Left ventricle myocardium superior (tissue), 1 donor: ENCODE data around the gene BCAP31. TPM values are rescaled to one million over a fixed set of nuclear protein-coding genes. Genes with fewer than 3 reads are reported as not detected.
"Not testable (repeated sequence)": the region's sequence is repeated elsewhere in the genome, so short reads cannot be mapped to it uniquely, and the experiment has no call there.

Experiments used
- ATAC-seq: fragments of 200-7000 bp; cut with Tn5 transposase; one replicate; pipeline ENCODE4 v1.9.1; 2020; ENCODE audit warnings: mild to moderate bottlenecking, moderate library complexity
- DNase-seq: peaks from one replicate; pipeline ENCODE4 v3.0.0-alpha.2; 2020
- intact Hi-C: fragments of 100-400 bp; cut with micrococcal nuclease; formaldehyde crosslinking; loops from one replicate; pipeline ENCODE4 v1.11.0; 2022
- total RNA-seq: library from RNA; stranded (reverse); fragmentation: NEBNext Ultra II Directional; extraction: Animal tissue kit (Norgen Biotek cat#: 25700); gene quantifications from one replicate; pipeline ENCODE4 v1.2.1, GENCODE V29; 2021
- donor health status: DM: no; HTN: yes; CAD: no; lungs with severe emphysema.

The BCAP31 gene
- total RNA-seq, 1 donor from 2014 or later = 91.6 TPM

DNA sequence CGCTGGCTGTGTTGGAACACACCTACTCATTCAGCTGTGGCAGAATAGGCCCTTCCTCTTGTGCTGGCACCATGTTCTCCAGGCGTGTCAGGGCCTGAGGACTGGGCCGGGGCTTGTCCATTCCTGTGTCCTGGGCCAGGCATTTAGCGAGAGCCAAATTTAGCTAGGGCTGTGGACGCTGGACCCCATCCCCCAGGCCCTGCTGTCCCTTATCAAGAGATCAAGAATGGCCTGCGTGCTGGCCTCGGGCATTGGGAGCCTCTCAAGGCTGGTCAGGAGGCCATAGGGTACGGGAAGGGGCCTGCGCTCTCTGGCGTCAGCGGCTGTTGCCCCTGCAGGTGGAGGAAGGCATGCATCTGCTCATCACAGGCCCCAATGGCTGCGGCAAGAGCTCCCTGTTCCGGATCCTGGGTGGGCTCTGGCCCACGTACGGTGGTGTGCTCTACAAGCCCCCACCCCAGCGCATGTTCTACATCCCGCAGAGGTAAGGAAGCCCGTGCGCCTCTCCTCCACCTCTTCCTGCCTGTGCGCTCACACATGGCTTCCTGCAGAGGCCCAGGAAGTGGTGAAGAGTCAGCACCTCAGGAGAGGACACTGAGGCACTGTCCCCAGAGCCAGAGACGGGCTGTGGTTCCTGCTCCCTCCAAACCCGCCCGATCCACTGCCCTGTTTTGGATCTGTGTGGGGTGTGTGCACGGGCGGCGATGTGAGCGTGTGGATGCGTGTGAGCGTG is 15.7 kb upstream of the BCAP31 start:
- no peak for DNase-seq
- no peak for ATAC-seq
- intact Hi-C loops = no loop called here

DNA sequence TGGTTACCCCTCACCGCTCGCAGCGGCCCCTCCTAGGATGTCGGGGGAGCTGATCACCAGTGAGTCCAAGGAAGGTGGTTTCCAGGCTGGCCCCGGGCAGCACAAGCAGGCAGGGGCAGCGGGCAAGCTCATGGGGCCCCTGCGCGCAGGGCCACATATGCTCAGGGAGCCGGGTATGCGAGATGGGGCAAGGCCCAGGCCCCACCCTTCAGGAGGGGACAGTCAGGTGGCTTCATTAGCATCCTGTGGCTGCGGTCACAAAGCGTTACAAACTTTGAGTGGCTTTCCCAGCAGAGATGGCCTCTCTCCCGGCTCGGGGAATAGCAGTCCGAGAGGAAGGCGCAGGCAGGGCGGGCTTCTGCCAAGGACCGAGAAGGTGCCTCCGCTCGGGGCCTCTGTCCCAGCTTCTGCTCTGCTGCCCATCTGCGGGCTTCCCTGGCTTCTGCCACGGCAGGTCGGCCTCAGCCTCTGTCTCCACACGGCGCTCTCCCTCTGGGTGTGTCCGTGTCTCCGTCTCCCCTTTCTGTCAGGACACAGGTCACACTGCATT is 13.9 kb upstream of the BCAP31 start:
- DNase-seq = no peak
- no peak for ATAC-seq
- intact Hi-C loops = no loop called here

DNA sequence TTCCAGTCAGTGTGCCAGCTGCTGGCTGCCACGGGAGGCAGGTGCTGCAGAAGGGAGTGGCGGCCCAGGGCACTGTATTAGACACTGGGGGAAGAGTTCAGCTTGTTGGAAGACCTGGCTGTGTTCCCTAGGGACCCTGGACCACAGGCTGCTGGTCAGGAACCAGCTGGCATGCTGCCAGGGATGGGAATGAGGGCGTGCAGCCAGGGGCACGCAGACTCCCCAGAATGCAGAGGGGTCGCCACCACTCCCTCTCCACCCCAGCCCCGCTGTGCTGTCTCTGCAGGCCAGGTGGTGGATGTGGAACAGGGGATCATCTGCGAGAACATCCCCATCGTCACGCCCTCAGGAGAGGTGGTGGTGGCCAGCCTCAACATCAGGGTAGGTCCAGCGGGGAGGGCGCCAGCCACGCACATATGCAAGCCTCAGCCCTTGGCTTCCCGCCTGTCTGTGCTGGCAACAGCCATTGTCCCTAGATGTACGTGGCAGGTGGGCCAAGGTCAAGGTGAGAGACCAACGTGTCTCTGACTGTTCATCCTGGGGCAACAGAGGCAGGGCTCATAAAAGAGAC is 12.8 kb upstream of the BCAP31 start:
- no peak for ATAC-seq
- intact Hi-C loops = no loop called here
- DNase-seq = no peak

DNA sequence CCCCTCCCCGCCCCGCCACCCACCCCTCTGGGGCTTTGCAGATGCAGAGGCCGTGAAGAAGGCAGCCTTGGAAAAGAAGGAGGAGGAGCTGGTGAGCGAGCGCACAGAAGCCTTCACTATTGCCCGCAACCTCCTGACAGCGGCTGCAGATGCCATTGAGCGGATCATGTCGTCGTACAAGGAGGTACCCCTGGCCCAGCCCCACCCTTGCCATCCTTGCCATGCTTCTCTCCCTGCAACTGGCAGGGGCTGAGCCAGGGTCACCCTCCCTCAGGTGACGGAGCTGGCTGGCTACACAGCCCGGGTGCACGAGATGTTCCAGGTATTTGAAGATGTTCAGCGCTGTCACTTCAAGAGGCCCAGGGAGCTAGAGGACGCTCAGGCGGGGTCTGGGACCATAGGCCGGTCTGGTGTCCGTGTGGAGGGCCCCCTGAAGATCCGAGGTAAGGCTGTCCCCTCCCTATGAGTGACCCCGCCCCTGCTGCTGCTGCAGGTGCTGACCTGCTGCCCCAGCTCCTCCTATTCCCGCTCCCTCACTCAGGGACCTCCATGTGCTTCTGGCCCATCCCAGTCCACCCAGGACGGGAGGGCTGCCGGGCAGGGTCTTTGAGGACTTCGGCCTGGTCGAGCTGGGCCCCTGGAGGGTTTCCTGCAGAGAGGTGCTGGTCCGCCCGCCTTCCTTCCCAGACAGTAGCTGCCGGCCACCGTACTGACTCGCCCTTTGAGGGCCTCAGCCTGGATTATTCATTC is 12.1 kb upstream of the BCAP31 start:
- intact Hi-C loops = no loop called here
- ATAC-seq (no peak), DNase-seq (no peak)

DNA sequence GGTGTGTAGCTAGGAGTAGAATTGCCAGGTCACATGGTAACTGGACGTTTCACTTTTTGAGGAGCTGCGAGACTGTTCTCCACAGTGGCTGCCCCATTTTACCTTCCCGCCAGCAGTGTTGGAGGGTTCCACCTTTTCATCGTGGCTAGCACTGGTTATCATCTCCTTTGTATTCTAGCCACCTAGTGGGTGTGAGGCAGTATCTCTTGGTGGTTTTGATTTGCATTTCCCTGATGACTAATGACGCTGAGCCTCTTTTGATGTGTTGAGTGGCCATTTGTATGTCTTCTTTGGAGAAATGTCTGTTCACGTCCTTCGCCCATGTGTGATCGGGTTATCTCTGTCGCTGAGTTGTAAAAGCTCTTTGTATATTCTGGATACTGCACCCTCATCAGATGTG is 11.1 kb upstream of the BCAP31 start:
- DNase-seq (no peak), ATAC-seq (no peak)
- intact Hi-C loops = no loop called here

DNA sequence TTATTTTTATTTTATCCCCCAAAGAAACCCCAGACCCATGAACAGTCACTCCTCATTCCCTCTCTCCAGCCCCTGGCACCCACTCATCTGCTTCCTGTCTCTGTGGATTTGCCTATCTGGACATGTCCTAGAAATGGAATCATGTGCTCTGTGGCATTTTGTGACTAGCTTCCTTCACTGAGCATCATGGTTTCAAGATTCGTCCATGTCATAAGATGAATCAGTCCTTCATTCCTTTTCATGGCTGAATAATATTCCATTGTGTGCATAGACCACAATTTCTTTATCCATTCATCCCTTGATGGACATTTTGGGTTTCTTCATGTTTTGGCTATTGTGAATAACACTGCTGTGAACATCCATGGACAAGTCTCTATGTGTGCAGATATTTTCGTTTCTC is 10.7 kb upstream of the BCAP31 start:
- no peak for ATAC-seq
- DNase-seq = no peak
- intact Hi-C loops = no loop called here

DNA sequence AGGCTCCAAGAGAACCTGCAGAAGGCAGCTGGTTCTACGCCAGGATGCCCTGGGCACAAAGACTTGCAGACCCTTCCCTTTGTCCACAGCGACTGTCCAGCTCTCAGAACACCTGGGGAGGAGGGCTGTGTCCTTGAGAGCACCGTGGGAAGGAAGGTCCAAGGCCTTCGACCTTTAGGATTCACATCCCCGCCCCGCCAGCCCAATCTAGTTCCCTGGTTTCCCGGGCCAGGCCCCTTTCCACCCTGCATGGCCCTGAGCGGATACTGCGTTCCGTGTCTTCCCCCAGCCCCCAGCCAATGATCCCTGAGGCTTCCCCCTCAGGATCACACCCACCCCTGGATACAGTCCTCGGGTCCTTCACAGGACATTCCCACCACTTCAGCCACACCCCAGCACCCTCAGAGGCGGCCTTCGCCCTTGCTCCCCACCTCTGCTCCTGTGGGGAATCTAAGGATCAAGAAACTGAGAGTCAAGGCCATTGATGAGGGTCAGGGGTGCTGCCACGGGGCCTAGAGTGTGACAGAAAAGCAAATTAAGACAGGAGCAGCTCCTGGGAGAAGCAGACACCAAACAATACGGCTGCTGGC is 9.6 kb upstream of the BCAP31 start:
- intact Hi-C loops = no loop called here
- no peak for ATAC-seq
- no peak for DNase-seq

DNA sequence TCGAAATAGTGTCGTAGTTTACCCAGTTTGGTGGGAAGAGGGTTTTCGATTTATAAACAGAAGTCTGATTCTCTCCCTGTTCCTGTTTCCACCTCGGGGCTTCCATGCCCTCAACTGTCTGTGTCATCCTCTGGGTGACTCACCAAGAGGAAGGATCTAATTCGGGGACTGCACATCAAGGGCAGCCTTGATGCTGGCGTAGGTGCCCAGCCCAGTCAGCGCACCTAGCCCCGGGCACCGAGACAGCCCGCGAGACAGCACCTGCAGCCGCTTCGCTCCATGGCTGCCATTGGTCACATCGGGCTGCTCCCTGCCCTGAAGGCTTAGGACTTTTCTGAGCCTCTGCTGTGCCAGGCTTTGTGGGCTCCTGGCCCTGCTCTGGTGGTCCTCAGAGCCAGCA is 8.2 kb upstream of the BCAP31 start:
- DNase-seq = no peak
- ATAC-seq = no peak
- intact Hi-C loops = no loop called here

DNA sequence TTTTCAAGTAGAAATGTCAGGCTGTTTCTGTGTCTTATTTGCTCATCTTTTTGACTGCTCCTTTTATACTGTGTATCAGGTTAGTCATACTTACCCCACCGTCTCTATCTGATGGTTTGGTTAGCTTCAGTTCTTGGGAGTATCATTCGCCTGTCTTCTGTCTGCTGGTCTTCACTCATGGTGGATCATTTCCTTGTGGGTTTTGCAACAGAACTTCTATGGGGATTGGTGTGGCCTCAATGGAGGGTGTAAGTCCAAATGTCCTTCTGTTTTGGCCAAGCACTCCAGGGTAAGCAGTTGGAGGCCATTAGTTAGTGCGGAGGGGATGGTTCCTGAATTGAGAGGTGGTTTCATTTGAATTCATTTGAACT is 7.6 kb upstream of the BCAP31 start:
- ATAC-seq = no peak
- no peak for DNase-seq
- intact Hi-C loops = no loop called here

DNA sequence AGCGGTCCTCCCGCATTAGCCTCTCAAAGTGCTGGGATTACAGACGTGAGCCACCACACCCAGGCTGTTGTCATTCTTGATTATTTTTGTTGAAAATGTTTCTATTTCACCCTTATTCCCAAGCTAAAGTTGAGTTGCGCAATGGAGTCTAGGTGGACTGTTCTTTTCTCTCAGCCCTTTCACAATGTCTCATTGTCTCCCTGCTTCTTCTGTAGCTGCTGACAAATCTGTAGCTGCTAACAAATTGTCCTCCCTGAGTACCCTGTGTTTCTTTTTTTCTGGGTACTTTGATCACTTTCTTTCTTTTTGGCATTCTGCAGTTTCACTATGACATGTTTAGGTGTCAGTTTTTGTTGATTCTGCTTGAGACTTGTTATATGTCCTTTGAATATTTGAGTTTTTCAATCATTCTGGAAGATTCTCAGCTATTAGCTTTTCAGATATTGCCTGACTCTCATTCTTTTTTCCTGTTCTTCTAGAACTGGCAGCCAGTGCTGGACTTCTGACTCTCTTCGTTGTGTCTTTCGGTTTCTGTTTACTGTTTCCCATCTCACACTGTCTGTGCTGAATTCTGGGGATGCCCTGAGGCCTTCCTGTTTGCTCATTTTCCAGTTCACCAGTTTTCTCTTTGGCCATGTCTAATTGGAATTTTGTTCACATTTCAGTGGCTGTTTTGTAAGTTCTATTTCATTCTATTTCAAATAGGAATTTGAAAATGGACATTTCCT is 7.1 kb upstream of the BCAP31 start:
- no peak for DNase-seq
- intact Hi-C loops = no loop called here
- no peak for ATAC-seq

DNA sequence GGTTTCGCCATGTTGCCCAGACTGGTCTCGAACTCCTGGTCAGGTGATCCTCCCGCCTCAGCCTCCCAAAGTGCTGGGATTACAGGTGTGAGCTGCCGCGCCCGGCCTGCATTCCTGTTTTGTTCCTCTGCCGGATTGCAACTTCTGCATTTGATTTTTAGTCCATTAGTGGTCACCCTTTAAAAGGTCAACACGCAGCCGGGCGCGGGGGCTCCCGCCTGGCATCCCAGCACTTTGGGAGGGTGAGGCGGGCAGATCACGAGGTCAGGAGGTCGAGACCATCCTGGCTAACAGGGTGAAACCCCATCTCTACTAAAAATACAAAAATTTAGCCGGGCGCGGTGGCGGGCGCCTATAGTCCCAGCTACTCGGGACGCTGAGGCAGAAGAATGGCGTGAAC is 5.9 kb upstream of the BCAP31 start:
- not testable (repeated sequence) for ATAC-seq

DNA sequence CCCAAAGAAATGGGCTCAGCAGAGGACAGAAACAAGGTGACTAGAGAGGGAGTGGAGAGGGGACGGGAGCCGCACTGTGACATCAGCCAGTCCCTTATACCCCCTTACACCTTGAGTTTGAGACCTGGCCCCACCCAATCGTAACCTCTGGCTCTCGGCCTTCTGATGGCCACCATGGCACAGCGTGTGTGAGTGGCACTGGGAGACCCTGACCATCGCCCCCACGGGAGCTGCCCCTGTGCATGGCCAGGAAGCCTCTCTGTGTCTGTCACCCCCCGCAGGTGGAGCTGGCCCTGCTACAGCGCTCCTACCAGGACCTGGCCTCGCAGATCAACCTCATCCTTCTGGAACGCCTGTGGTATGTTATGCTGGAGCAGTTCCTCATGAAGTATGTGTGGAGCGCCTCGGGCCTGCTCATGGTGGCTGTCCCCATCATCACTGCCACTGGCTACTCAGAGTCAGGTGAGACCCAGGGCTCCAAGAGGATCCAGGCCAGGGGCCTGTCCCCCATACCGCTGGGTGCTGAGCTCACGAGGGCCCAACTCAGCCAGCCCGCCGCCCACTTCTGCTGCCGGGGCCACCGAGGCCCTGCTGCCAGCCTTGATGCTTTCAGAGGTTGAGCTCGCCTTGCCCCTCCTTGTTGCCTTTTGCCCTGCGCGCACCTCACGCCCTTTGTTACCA is 4.9 kb upstream of the BCAP31 start:
- intact Hi-C loops = no loop called here
- DNase-seq = no peak
- ATAC-seq = no peak

More for the DNA sequence above, 5.9 kb upstream of the BCAP31 start:
- DNase-seq, intact Hi-C loops: not testable (repeated sequence)

DNA sequence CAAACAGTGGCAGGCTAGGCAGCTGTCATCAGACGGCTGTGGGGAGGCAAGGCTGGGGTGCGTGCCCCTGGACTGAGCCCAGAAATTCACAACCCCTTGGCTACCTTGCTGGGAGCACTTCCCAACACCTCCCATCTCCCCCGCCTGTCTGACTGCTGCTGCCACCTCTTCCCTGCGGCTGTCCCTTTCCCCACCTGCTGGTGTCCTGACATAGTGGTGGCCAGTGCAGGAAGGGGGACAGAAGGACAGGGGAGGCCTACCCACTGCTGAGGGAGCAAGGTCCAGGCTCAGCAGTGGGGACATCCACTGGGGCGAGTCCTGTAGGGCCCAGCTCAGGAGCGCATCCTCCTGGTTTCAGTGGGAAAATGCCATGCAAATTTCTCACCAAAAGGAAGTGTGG is 3.9 kb upstream of the BCAP31 start:
- no peak for DNase-seq
- intact Hi-C loops = no loop called here
- ATAC-seq = no peak

DNA sequence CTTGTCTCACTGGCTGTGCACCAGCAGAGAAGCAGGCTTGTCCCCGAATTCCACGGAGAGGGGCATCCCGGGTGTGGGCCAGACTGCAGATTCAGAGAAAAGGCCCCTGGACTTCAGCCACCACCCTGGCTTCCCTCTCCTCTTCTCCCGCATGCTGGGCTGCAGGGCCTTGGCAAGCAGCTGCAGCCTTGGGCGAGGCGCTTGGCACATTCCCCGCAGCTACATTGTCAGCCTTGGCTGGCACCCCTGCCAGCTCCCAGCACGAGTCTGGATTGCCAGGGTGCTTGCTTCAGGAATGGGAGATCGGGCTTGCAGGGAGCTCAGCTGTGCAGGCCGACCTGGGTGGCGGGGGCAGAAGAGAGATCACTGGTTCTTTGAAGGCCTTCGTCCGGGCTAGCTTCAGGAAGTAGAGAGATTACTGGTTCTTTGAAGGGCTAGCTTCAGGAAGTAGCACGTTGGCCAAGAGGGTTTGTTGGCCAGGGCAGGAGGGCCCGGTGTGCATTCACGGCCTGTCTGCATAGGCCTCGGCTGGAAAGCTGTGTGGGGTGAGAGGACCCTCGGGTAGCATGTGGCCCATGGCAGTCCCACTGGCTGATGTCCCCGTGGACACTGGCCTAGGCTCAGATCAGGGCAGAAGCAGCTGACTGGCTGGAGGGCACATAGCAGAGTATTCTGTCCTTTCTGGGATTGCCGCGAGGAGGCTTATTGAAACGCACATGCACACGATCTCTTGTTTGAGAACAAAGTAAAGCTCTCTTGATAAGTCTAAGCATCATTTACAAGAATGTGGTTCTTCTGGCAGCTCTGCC is 3.1 kb upstream of the BCAP31 start:
- DNase-seq = peak; percentile 80
- intact Hi-C loops = no loop called here
- peak; percentile 29 for ATAC-seq

DNA sequence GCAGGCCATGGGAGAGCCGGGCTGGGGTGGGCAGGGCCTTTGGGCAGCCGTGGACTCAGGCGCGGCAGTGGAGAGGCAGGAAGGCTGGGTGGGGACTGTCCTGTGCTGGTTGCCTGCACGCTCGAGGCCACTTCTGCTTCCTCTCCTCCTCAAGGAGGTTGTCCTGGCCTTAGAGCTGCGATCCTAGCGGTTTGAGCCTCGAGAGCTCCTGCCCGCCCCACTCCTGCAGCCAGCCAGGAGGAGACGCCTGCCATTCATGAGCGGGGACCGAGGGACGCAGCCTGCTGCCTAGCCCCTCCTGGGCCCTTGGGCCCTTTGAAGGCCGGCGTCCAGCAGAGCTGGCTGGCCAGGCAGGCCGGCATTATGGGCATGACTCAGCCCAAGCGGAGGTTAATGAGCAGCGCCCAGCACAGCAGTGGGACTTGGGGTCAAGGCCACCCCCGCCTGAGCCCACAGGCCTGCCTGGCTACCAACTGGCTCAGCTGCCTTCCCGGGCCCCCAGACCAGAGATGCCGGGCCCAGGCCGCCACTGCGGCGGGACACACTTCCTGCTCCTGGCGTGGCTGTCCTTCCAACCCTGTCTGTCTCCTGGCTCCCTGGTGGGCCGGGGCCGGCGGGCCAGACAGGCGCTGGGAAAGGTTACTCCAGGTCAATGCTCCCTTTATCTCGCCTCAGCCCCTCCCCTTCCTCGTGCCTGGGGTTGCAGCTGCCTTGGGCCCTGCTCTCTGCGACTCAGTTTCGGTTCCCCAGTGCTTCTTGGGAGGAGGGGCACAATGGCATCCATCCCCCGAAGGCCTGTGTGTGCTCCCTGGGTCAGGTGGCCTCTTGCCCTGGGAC is 2.3 kb upstream of the BCAP31 start:
- intact Hi-C loops = no loop called here
- peak; percentile 35 for ATAC-seq
- DNase-seq = peak; percentile 73

DNA sequence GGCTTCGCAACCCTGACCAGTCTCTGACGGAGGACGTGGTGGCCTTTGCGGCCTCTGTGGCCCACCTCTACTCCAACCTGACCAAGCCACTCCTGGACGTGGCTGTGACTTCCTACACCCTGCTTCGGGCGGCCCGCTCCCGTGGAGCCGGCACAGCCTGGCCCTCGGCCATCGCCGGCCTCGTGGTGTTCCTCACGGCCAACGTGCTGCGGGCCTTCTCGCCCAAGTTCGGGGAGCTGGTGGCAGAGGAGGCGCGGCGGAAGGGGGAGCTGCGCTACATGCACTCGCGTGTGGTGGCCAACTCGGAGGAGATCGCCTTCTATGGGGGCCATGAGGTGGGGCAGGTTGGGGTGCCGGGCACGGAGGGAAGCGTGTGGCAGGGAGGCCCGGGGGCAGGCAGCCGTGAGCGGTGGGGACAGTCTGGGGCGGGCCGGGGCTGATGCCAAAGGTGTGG is 1.7 kb upstream of the BCAP31 start:
- no peak for ATAC-seq
- intact Hi-C loops = no loop called here
- DNase-seq = peak; percentile 46
